Measurements from ENCODE around the gene JAK3.

GRCh38 chr19:17837972-17838371 lies 9.8 kb downstream of the JAK3 start:
- TF ChIP-seq TARDBP (CRISPR knock-in tag; IDR thresholded peaks at IDR 0.05) (no peak), RXRA (CRISPR knock-in tag; IDR thresholded peaks at IDR 0.05) (no peak)
